Measurements from ENCODE around the gene TRPM3.

The TRPM3 gene

DNA sequence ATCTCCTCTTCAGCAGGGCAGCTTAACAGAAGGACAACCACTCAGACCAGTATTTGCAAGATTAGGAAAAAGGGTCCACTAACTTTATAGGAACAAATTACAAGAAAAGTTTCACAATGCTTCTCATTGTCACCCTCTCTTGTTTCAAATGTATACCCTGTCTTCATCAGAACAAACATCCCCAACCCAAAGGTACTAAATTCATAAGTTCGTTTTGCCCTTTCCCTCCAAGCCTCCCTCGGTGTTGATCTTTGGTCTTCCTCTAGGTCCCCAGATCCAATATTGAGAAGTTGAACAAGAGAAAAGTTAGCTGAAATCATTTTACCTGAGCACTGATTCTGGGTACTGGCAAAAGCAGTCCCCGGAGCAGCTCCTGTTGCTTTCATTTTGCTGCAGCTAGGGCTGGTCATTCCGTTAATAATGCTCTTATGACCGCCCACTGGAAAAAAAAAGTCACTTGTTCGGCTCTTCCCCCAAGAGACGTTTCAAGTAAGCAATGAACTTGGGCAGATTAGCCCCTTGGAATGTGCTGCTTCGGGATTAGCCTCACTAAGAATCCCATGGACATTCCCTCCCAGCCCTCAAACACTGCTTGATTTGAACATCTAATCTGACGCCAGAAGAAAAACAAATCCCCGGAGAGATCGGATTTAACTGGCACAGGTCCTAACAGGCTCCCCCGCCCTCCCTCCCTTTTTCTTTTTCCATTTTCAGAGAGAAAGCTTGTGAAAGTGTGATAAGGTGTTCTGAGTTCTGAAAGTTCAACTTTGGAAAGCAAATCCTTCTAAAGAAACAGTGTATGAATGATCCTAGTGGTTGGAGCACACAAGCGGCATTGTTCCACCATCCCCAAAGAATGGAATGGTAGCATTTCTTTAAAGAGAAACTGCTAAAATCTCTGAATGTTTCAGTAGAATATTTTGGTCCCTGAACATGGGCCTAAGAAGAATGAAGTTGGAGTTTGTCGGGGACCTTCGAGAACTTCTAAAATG is 252.5 kb downstream of the TRPM3 start:
- Histone ChIP-seq H3K27me3 (ENCODE audit: low read depth, low read length) (peaks cover 5% of the 10 kb centered on the region; the same call in 1 of the 2 replicates), H3K4me1 (ENCODE audit: low read length) (no peaks in the 10 kb centered on the region), H3K9ac (ENCODE audit: low read length) (no peak overlapping the region), H3K36me3 (replicated peaks; ENCODE audit: low read depth, low read length) (no peaks in the 10 kb centered on the region), H3K9me3 (ENCODE audit: insufficient read depth, low read length) (no peaks in the 10 kb centered on the region), H3K79me2 (ENCODE audit: low read length) (no peaks in the 10 kb centered on the region), H3K4me2 (ENCODE audit: low read length) (no peak overlapping the region), H2AFZ (ENCODE audit: low read depth, low read length) (no peak overlapping the region), H3K4me3 (ENCODE audit: low read length) (no peak overlapping the region), H4K20me1 (ENCODE audit: insufficient read depth, low read length) (no peaks in the 10 kb centered on the region), H3K27ac (ENCODE audit: low read length) (no peak overlapping the region)
- TF ChIP-seq, protein P1, sequence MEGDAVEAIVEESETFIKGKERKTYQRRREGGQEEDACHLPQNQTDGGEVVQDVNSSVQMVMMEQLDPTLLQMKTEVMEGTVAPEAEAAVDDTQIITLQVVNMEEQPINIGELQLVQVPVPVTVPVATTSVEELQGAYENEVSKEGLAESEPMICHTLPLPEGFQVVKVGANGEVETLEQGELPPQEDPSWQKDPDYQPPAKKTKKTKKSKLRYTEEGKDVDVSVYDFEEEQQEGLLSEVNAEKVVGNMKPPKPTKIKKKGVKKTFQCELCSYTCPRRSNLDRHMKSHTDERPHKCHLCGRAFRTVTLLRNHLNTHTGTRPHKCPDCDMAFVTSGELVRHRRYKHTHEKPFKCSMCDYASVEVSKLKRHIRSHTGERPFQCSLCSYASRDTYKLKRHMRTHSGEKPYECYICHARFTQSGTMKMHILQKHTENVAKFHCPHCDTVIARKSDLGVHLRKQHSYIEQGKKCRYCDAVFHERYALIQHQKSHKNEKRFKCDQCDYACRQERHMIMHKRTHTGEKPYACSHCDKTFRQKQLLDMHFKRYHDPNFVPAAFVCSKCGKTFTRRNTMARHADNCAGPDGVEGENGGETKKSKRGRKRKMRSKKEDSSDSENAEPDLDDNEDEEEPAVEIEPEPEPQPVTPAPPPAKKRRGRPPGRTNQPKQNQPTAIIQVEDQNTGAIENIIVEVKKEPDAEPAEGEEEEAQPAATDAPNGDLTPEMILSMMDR (IDR thresholded peaks at IDR 0.05; ENCODE audit: low read depth, low read length), result no peak
- TF ChIP-seq EZH2phosphoT487 (IDR thresholded peaks at IDR 0.05; ENCODE audit: low read depth), result no peak

DNA sequence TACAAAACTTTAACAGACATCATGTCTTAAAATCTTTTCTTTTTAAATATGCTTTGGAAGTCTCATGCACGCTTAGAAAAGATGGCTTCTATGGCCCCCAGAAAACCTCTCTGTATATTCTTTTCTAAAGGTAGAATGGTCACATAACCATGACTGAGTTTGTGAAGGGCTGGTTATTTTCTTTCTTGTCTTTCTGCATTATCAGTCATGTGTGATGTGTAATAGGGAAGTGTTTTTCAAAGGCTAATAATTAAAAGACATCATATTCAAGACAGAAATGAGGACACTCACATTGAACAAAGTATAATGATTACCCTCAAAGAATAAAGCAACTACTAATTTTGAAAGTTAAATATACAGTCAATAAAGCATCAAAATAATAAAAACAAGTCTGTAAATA is 253.4 kb downstream of the TRPM3 start:
- Histone ChIP-seq H2AFZ (ENCODE audit: low read depth, low read length) (no peak overlapping the region), H4K20me1 (ENCODE audit: insufficient read depth, low read length) (no peaks in the 10 kb centered on the region), H3K27me3 (ENCODE audit: low read depth, low read length) (peaks cover 5% of the 10 kb centered on the region; the same call in 1 of the 2 replicates), H3K9me3 (ENCODE audit: insufficient read depth, low read length) (no peaks in the 10 kb centered on the region), H3K36me3 (replicated peaks; ENCODE audit: low read depth, low read length) (no peaks in the 10 kb centered on the region), H3K9ac (ENCODE audit: low read length) (no peak overlapping the region), H3K4me1 (ENCODE audit: low read length) (no peaks in the 10 kb centered on the region), H3K27ac (ENCODE audit: low read length) (no peak overlapping the region), H3K79me2 (ENCODE audit: low read length) (no peaks in the 10 kb centered on the region), H3K4me2 (ENCODE audit: low read length) (no peak overlapping the region), H3K4me3 (ENCODE audit: low read length) (no peak overlapping the region)
- TF ChIP-seq, protein P1 (IDR thresholded peaks at IDR 0.05; ENCODE audit: low read depth, low read length), result no peak
- TF ChIP-seq EZH2phosphoT487 (IDR thresholded peaks at IDR 0.05; ENCODE audit: low read depth), result no peak

DNA sequence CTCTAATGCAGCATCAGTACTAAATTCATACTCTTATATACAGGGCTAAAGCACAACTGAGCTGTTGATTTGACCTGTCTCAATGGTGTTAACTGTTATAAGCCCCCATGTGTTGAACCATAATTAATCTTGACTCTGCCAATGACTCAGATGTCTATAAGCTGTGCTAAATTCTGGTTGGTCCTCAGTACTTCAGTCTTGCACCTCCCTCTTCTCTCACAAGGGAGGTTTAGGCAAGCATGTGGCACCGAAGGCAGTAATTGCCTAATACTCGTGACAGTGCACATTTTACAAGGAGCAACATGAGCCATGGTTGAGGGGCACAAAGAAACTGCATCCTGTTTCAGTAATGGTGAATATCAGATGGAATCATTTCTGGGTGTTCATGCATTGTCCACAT is 255.9 kb downstream of the TRPM3 start:
- Histone ChIP-seq H2AFZ (ENCODE audit: low read depth, low read length) (no peak overlapping the region), H3K9me3 (ENCODE audit: insufficient read depth, low read length) (no peaks in the 10 kb centered on the region), H3K27ac (ENCODE audit: low read length) (no peak overlapping the region), H3K4me3 (ENCODE audit: low read length) (no peak overlapping the region), H3K4me1 (ENCODE audit: low read length) (no peaks in the 10 kb centered on the region), H3K9ac (ENCODE audit: low read length) (no peak overlapping the region), H3K79me2 (ENCODE audit: low read length) (no peaks in the 10 kb centered on the region), H4K20me1 (ENCODE audit: insufficient read depth, low read length) (no peaks in the 10 kb centered on the region), H3K4me2 (ENCODE audit: low read length) (no peak overlapping the region), H3K36me3 (replicated peaks; ENCODE audit: low read depth, low read length) (no peaks in the 10 kb centered on the region), H3K27me3 (ENCODE audit: low read depth, low read length) (peaks cover 5% of the 10 kb centered on the region; the same call in 1 of the 2 replicates)
- TF ChIP-seq, protein P1 (IDR thresholded peaks at IDR 0.05; ENCODE audit: low read depth, low read length), result no peak
- TF ChIP-seq EZH2phosphoT487 (IDR thresholded peaks at IDR 0.05; ENCODE audit: low read depth), result no peak

GRCh38 chr9:70861797-70862196 is 259.6 kb downstream of the TRPM3 start:
- Histone ChIP-seq H3K9me3 (ENCODE audit: insufficient read depth, low read length) (no peaks in the 10 kb centered on the region), H3K27ac (ENCODE audit: low read length) (no peak overlapping the region), H3K79me2 (ENCODE audit: low read length) (no peaks in the 10 kb centered on the region), H3K4me1 (ENCODE audit: low read length) (no peaks in the 10 kb centered on the region), H4K20me1 (ENCODE audit: insufficient read depth, low read length) (no peaks in the 10 kb centered on the region), H3K4me3 (ENCODE audit: low read length) (no peak overlapping the region), H3K9ac (ENCODE audit: low read length) (no peak overlapping the region), H2AFZ (ENCODE audit: low read depth, low read length) (no peak overlapping the region), H3K27me3 (ENCODE audit: low read depth, low read length) (peaks cover 12% of the 10 kb centered on the region), H3K4me2 (ENCODE audit: low read length) (no peak overlapping the region), H3K36me3 (replicated peaks; ENCODE audit: low read depth, low read length) (no peaks in the 10 kb centered on the region)
- TF ChIP-seq, protein P1 (IDR thresholded peaks at IDR 0.05; ENCODE audit: low read depth, low read length), result no peak
- no peak for TF ChIP-seq EZH2phosphoT487 (IDR thresholded peaks at IDR 0.05; ENCODE audit: low read depth)

All from OCI-LY3 (cell line).